PC-3 (cell line): ENCODE measurements around the gene ARMC12.

ENCODE experiments used
- EZH2 ChIP-seq: fragments of 300-600 bp; sonication (generic); IDR thresholded peaks from one replicate; pipeline ENCODE4 v1.6.1; 2017; ENCODE audit warnings: antibody characterized with exemption, mild to moderate bottlenecking, low read length; ENCODE audit not compliant: unreplicated experiment
- EZH2phosphoT487 ChIP-seq: fragments of 300-600 bp; sonication (generic); IDR thresholded peaks from 2 replicates; pipeline ENCODE4 v1.6.1; 2018; ENCODE audit warnings: mild to moderate bottlenecking, antibody characterized with exemption, low read length, borderline replicate concordance
- TF ChIP-seq, protein P1 (sequence below): fragments of 300-600 bp; sonication (generic); conservative IDR thresholded peaks from 2 replicates; pipeline ENCODE4 v1.5.1; 2017; ENCODE audit warnings: antibody characterized with exemption, low read depth, mild to moderate bottlenecking, low read length

DNA sequence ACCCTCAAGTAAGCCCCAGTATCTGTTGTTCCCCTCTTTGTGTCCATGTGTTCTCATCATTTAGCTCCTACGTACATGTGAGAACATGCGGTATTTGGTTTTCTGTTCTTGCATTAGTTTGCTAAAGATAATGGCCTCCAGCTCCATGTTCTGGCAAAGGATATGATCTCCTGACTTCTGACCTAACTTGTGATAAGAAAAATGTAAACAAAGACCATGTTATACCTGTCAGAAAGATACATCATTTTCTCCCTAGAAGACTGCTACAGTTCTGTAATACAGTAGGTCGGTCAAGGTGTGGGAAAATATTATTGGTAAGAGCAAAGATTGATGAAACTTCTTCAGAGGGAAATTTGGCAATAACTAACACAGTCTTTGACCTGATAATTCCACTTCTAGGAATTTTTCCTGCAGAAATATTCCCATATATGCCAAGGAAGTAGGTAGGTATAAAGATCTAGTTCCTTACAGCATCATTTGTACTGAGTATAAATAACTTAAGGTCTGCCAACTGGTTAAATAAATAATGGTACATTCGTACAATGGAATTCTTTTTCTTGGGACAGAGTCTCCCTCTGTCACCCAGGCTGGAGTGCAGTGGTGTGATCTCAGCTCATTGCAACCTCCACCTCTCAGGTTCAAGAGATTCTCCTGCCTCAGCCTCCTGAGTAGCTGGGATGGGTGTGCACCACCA is 29.0 kb upstream of the ARMC12 start:
- TF ChIP-seq, protein P1, sequence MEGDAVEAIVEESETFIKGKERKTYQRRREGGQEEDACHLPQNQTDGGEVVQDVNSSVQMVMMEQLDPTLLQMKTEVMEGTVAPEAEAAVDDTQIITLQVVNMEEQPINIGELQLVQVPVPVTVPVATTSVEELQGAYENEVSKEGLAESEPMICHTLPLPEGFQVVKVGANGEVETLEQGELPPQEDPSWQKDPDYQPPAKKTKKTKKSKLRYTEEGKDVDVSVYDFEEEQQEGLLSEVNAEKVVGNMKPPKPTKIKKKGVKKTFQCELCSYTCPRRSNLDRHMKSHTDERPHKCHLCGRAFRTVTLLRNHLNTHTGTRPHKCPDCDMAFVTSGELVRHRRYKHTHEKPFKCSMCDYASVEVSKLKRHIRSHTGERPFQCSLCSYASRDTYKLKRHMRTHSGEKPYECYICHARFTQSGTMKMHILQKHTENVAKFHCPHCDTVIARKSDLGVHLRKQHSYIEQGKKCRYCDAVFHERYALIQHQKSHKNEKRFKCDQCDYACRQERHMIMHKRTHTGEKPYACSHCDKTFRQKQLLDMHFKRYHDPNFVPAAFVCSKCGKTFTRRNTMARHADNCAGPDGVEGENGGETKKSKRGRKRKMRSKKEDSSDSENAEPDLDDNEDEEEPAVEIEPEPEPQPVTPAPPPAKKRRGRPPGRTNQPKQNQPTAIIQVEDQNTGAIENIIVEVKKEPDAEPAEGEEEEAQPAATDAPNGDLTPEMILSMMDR = no peak
- no peak for TF ChIP-seq EZH2
- TF ChIP-seq EZH2phosphoT487 = no peak
